Neural cell (in vitro differentiated cells): ENCODE measurements around the gene GASK1A. TPM values are rescaled to one million over a fixed set of nuclear protein-coding genes. Genes with fewer than 3 reads are reported as not detected.

Experiments used
- H2AFZ ChIP-seq: fragments of 200-600, 300-800 bp; sonication (generic), shearing (Covaris generic); 2 replicates; pipeline ENCODE4 v1.6.0; 2014; ENCODE audit warnings: low read depth, mild to moderate bottlenecking, antibody characterized with exemption, low read length, moderate library complexity
- H3F3A ChIP-seq: fragments of 200-600 bp; shearing (Covaris generic); 2 replicates; pipeline ENCODE4 v1.6.1; 2016; ENCODE audit warnings: mild to moderate bottlenecking, moderate library complexity, mixed read lengths, antibody characterized with exemption, low read length; ENCODE audit not compliant: insufficient read depth, poor library complexity, severe bottlenecking
- H3K27ac ChIP-seq: fragments of 200-600, 300-800 bp; sonication (generic), shearing (Covaris generic); 2 replicates; pipeline ENCODE4 v1.5.1; 2014; ENCODE audit warnings: mild to moderate bottlenecking, low read length, moderate library complexity
- H3K27me3 ChIP-seq: fragments of 300-800, 200-600 bp; sonication (generic), shearing (Covaris generic); 2 replicates; pipeline ENCODE4 v1.6.0; 2014; ENCODE audit warnings: mild to moderate bottlenecking, low read depth, low read length, moderate library complexity; ENCODE audit not compliant: insufficient read depth
- H3K36me3 ChIP-seq: fragments of 300-800, 200-600 bp; sonication (generic), shearing (Covaris generic); 2 replicates; pipeline ENCODE4 v1.5.1; 2014; ENCODE audit warnings: mild to moderate bottlenecking, antibody characterized with exemption, low read length, moderate library complexity; ENCODE audit not compliant: insufficient read depth
- H3K4me2 ChIP-seq: fragments of 300-800, 200-600 bp; sonication (generic), shearing (Covaris generic); 2 replicates; pipeline ENCODE4 v1.6.0; 2014; ENCODE audit warnings: mild to moderate bottlenecking, low read length
- H3K4me3 ChIP-seq: fragments of 300-800, 200-600 bp; sonication (generic), shearing (Covaris generic); 2 replicates; pipeline ENCODE4 v1.5.1; 2014; ENCODE audit warnings: mild to moderate bottlenecking, low read length, moderate library complexity
- H3K79me2 ChIP-seq: fragments of 200-600 bp; shearing (Covaris generic); replicated peaks from 2 replicates; pipeline ENCODE4 v1.6.0; 2014; ENCODE audit warnings: mild to moderate bottlenecking, low read length, moderate library complexity; ENCODE audit not compliant: insufficient read depth
- H3K9ac ChIP-seq: fragments of 300-800, 200-600 bp; sonication (generic), shearing (Covaris generic); 2 replicates; pipeline ENCODE4 v1.6.1; 2016; ENCODE audit warnings: mild to moderate bottlenecking, low read length, mixed read lengths
- H3K9me2 ChIP-seq: fragments of 200-600 bp; shearing (Covaris generic); 2 replicates; pipeline ENCODE4 v1.6.1; 2016; ENCODE audit warnings: mild to moderate bottlenecking, low read length, mixed read lengths; ENCODE audit not compliant: insufficient read depth
- H3K9me3 ChIP-seq: fragments of 200-600, 300-800 bp; sonication (generic), shearing (Covaris generic); 2 replicates; pipeline ENCODE4 v1.6.1; 2016; ENCODE audit warnings: mild to moderate bottlenecking, mixed run types, low read length, moderate library complexity, mixed read lengths
- H4K20me1 ChIP-seq: fragments of 200-600 bp; shearing (Covaris generic); 2 replicates; pipeline ENCODE4 v1.6.1; 2016; ENCODE audit warnings: mild to moderate bottlenecking, mixed run types; ENCODE audit not compliant: insufficient read depth
- CTCF ChIP-seq: fragments of 450-650 bp; IDR thresholded peaks from 2 replicates; pipeline ENCODE4 v1.5.1; 2014; ENCODE audit warnings: antibody characterized with exemption, mild to moderate bottlenecking, moderate library complexity; ENCODE audit not compliant: poor library complexity, severe bottlenecking
- EP300 ChIP-seq: fragments of 450-650 bp; conservative IDR thresholded peaks from 2 replicates; pipeline ENCODE4 v1.6.1; 2014; ENCODE audit warnings: antibody characterized with exemption, mild to moderate bottlenecking, moderate library complexity; ENCODE audit not compliant: poor library complexity, severe bottlenecking
- EZH2 ChIP-seq: fragments of 200-600, 300-800 bp; shearing (Covaris generic), sonication (generic); IDR thresholded peaks from 2 replicates; pipeline ENCODE4 v1.6.1; 2014; ENCODE audit warnings: antibody characterized with exemption, low read length, borderline replicate concordance, mild to moderate bottlenecking; ENCODE audit not compliant: insufficient read depth, poor library complexity, severe bottlenecking
- MXI1 ChIP-seq: fragments of 450-650 bp; conservative IDR thresholded peaks from 2 replicates; pipeline ENCODE4 v1.6.1; 2014; ENCODE audit warnings: antibody characterized with exemption, mild to moderate bottlenecking; ENCODE audit not compliant: poor library complexity, severe bottlenecking
- POLR2AphosphoS5 ChIP-seq: IDR thresholded peaks from 2 replicates; pipeline ENCODE4 v1.6.1; 2012
- RAD21 ChIP-seq: fragments of 450-650 bp; conservative IDR thresholded peaks from 2 replicates; pipeline ENCODE4 v1.6.1; 2014; ENCODE audit warnings: antibody characterized with exemption, mild to moderate bottlenecking, moderate library complexity
- REST ChIP-seq: IDR thresholded peaks from 2 replicates; pipeline ENCODE4 v1.6.1; 2012; ENCODE audit warnings: borderline replicate concordance
- SMC3 ChIP-seq: fragments of 450-650 bp; conservative IDR thresholded peaks from 2 replicates; pipeline ENCODE4 v1.6.1; 2014; ENCODE audit warnings: antibody characterized with exemption, mild to moderate bottlenecking, moderate library complexity; ENCODE audit not compliant: poor library complexity
- TAF1 ChIP-seq: IDR thresholded peaks from 2 replicates; pipeline ENCODE4 v1.6.1; 2012; ENCODE audit warnings: low read depth
- polyA plus RNA-seq: library from polyadenylated mRNA; depleted of rRNA; stranded (reverse); fragments of >200 nt; gene quantifications from 2 replicates; pipeline ENCODE4 v1.2.3, GENCODE V29; 2014

The GASK1A gene
- polyA plus RNA-seq, 1 donor from 2014 or later = not detected

GRCh38 chr3:42996021-42996420, 16.9 kb downstream of the GASK1A start:
- H3K79me2 ChIP-seq = no peaks in the 10 kb centered on the region

GRCh38 chr3:42996633-42997075, 17.5 kb downstream of the GASK1A start:
- Histone ChIP-seq H3K9me2 (no peaks in the 10 kb centered on the region), H4K20me1 (no peaks in the 10 kb centered on the region), H3F3A (no peaks in the 10 kb centered on the region), H2AFZ (no peak overlapping the region), H3K4me2 (no peak overlapping the region), H3K79me2 (no peaks in the 10 kb centered on the region), H3K27me3 (no peaks in the 10 kb centered on the region), H3K36me3 (no peaks in the 10 kb centered on the region), H3K4me3 (no peak overlapping the region), H3K9me3 (no peaks in the 10 kb centered on the region), H3K9ac (no peak overlapping the region), H3K27ac (no peak overlapping the region)
- TF ChIP-seq EP300 (no peak), MXI1 (no peak), RAD21 (no peak), SMC3 (no peak), TAF1 (no peak), CTCF (no peak), POLR2AphosphoS5 (no peak)

More at GRCh38 chr3:42996021-42996420, 16.9 kb downstream of the GASK1A start:
- Histone ChIP-seq H3K4me2 (no peak overlapping the region), H3K27ac (no peak overlapping the region), H3K36me3 (no peaks in the 10 kb centered on the region), H3K27me3 (no peaks in the 10 kb centered on the region), H3F3A (no peaks in the 10 kb centered on the region), H3K9me2 (no peaks in the 10 kb centered on the region), H2AFZ (no peak overlapping the region), H3K9ac (no peak overlapping the region), H3K4me3 (no peak overlapping the region), H4K20me1 (no peaks in the 10 kb centered on the region), H3K9me3 (no peaks in the 10 kb centered on the region)
- TF ChIP-seq MXI1 (no peak), CTCF (no peak), POLR2AphosphoS5 (no peak), SMC3 (no peak), TAF1 (no peak), RAD21 (no peak), EP300 (no peak), REST (no peak), EZH2 (no peak)
